GM21526 (cell line): ENCODE measurements around the gene CDO1.

Experiments
- ATAC-seq: cut with Tn5 transposase; IDR thresholded peaks from one replicate; pipeline ENCODE4 v1.9.1; 2021; ENCODE audit warnings: moderate library complexity; ENCODE audit not compliant: unreplicated experiment, low FRiP score

The CDO1 gene

GRCh38 chr5:115795700-115796099 is 20.8 kb downstream of the CDO1 start:
- no peak for ATAC-seq

- ATAC-seq = no peak
These were observed 28.0 kb downstream of the CDO1 start for GRCh38 chr5:115788440-115788839.

- no peak for ATAC-seq
These were observed 29.0 kb downstream of the CDO1 start for GRCh38 chr5:115787426-115787825.

- no peak for ATAC-seq
These were observed 30.9 kb downstream of the CDO1 start for GRCh38 chr5:115785381-115786065.

GRCh38 chr5:115778417-115778816 is 38.0 kb downstream of the CDO1 start:
- no peak for ATAC-seq

GRCh38 chr5:115776989-115777388 is 39.5 kb downstream of the CDO1 start:
- no peak for ATAC-seq

- ATAC-seq = no peak
These were observed 40.5 kb downstream of the CDO1 start for GRCh38 chr5:115775999-115776398.

- ATAC-seq = no peak
These were observed 41.8 kb downstream of the CDO1 start for GRCh38 chr5:115774684-115775083.

- ATAC-seq = no peak
These were observed 43.6 kb downstream of the CDO1 start for GRCh38 chr5:115772731-115773475.

GRCh38 chr5:115770466-115770865 is 46.0 kb downstream of the CDO1 start:
- no peak for ATAC-seq

- ATAC-seq = no peak
These were observed 49.0 kb downstream of the CDO1 start for GRCh38 chr5:115767424-115767823.

GRCh38 chr5:115766608-115767007 is 49.9 kb downstream of the CDO1 start:
- ATAC-seq = no peak

GRCh38 chr5:115758356-115758755 is 58.1 kb downstream of the CDO1 start:
- ATAC-seq = no peak

- no peak for ATAC-seq
These were observed 60.8 kb downstream of the CDO1 start for GRCh38 chr5:115755675-115756074.
